GM12865 (cell line): ENCODE measurements around the gene CPEB3.
A peak's percentile ranks its signal among the peaks of the same experiment; 100 is the strongest.

ENCODE experiments used
- DNase-seq: peaks from one replicate; pipeline ENCODE4 v3.0.0; 2010; ENCODE audit warnings: low read depth
- H3K4me3 ChIP-seq: 2 replicates; pipeline ENCODE4 v1.5.1; 2011; ENCODE audit warnings: mild to moderate bottlenecking, low read depth, low read length, control low read depth
- CTCF ChIP-seq: IDR thresholded peaks from 2 replicates; pipeline ENCODE4 v1.5.1; 2011; ENCODE audit warnings: low read length, control low read depth, low read depth, inconsistent platforms; ENCODE audit not compliant: insufficient read depth; ENCODE audit errors: missing control alignments

CPEB3 gene

GRCh38 chr10:92265687-92266258 is 25.1 kb downstream of the CPEB3 start:
- DNase-seq: peak; percentile 34
- TF ChIP-seq CTCF: no peak
- no peak overlapping the region for H3K4me3 ChIP-seq

GRCh38 chr10:92264249-92264648 is 26.6 kb downstream of the CPEB3 start:
- no peak for DNase-seq
- no peak for TF ChIP-seq CTCF
- no peak overlapping the region for H3K4me3 ChIP-seq

GRCh38 chr10:92263396-92263795 is 27.5 kb downstream of the CPEB3 start:
- no peak for DNase-seq
- no peak for TF ChIP-seq CTCF
- H3K4me3 ChIP-seq: no peak overlapping the region

GRCh38 chr10:92248566-92248965 is 42.3 kb downstream of the CPEB3 start:
- TF ChIP-seq CTCF: no peak

GRCh38 chr10:92244796-92245195 is 46.1 kb downstream of the CPEB3 start:
- DNase-seq: peak; percentile 81
- H3K4me3 ChIP-seq: no peak overlapping the region
- TF ChIP-seq CTCF: no peak

More at GRCh38 chr10:92248566-92248965, 42.3 kb downstream of the CPEB3 start:
- DNase-seq: no peak
- no peak overlapping the region for H3K4me3 ChIP-seq

- peak; percentile 72 for DNase-seq
- TF ChIP-seq CTCF: no peak
- peak overlapping the region; percentile 39 for H3K4me3 ChIP-seq
Measured at GRCh38 chr10:92242910-92243671, 47.8 kb downstream of the CPEB3 start.

GRCh38 chr10:92242380-92242779 is 48.5 kb downstream of the CPEB3 start:
- no peak overlapping the region for H3K4me3 ChIP-seq
- TF ChIP-seq CTCF: no peak
- no peak for DNase-seq
